Measurements from ENCODE around the gene ISM1. TPM values are rescaled to one million over a fixed set of nuclear protein-coding genes. Genes with fewer than 3 reads are reported as not detected.

The ISM1 gene
- polyA plus RNA-seq, 3 donors: not detected

- no peaks in the 10 kb centered on the region for H4K20me1 ChIP-seq (ENCODE audit: insufficient read depth, low read length)
- Mint-ChIP-seq H3K4me3 (no peak overlapping the region), H3K36me3 (no peaks in the 10 kb centered on the region), H3K9me3 (peaks cover 0 to 2% (median 0%) of the 10 kb centered on the region in 7 donors), H3K4me1 (no peaks in the 10 kb centered on the region), H3K27me3 (ENCODE audit: low read depth in 3 of 3) (peaks cover 0 to 6% (median 2%) of the 10 kb centered on the region in 3 donors), H3K27ac (no peak overlapping the region)
- no peak overlapping the region for H2AFZ ChIP-seq (ENCODE audit: insufficient read depth, low read depth, low read length, poor library complexity, severe bottlenecking)
- 92% methylated on average over 4 of the region's 9 CpGs for WGBS (ENCODE audit: insufficient coverage)
- H3K27me3 ChIP-seq (ENCODE audit: control insufficient read depth in 2 of 2, insufficient read depth in 2 of 2, low read length in 2 of 2): no peaks in the 10 kb centered on the region
- no peak overlapping the region for H3K27ac ChIP-seq (ENCODE audit: low read depth in 1 of 2, low read length in 2 of 2)
- H3K79me2 ChIP-seq (ENCODE audit: insufficient read depth, low read length): no peaks in the 10 kb centered on the region
- no peak overlapping the region for H3K4me2 ChIP-seq (replicated peaks; ENCODE audit: extremely low read depth, low read length, poor library complexity, severe bottlenecking)
- intact Hi-C loops (cut with micrococcal nuclease): no loop called here
- no peak overlapping the region for H3K4me3 ChIP-seq (replicated peaks in 1 of 3; ENCODE audit: low read depth in 2 of 3, low read length in 3 of 3)
- H3K4me1 ChIP-seq (ENCODE audit: control insufficient read depth in 1 of 2, insufficient read depth in 2 of 2, low read length in 2 of 2): no peaks in the 10 kb centered on the region
- no peaks in the 10 kb centered on the region for H3K36me3 ChIP-seq (replicated peaks in 1 of 2; ENCODE audit: control insufficient read depth in 1 of 2, insufficient read depth in 2 of 2, low read length in 2 of 2)
- DNase-seq: no peak
- H3K9me3 ChIP-seq (replicated peaks in 1 of 2; ENCODE audit: control insufficient read depth in 1 of 2, insufficient read depth in 1 of 2, low read length in 2 of 2): no peaks in the 10 kb centered on the region
- H3K9ac ChIP-seq (ENCODE audit: insufficient read depth, low read length, poor library complexity, severe bottlenecking): no peak overlapping the region
- peak; percentile 38 for TF ChIP-seq CTCF (IDR thresholded peaks at IDR 0.05)
These were observed 81.8 kb downstream of the ISM1 start for GRCh38 chr20:13302647-13303450.

- Mint-ChIP-seq H3K36me3 (no peaks in the 10 kb centered on the region), H3K9me3 (peaks cover 0 to 2% (median 0%) of the 10 kb centered on the region in 7 donors), H3K27me3 (ENCODE audit: low read depth in 3 of 3) (peaks cover 0 to 5% (median 0%) of the 10 kb centered on the region in 3 donors), H3K4me1 (no peaks in the 10 kb centered on the region), H3K4me3 (no peak overlapping the region), H3K27ac (no peak overlapping the region)
- H2AFZ ChIP-seq (ENCODE audit: insufficient read depth, low read depth, low read length, poor library complexity, severe bottlenecking): no peak overlapping the region
- intact Hi-C loops (cut with micrococcal nuclease): no loop called here
- H3K9me3 ChIP-seq (replicated peaks in 1 of 2; ENCODE audit: control insufficient read depth in 1 of 2, insufficient read depth in 1 of 2, low read length in 2 of 2): no peaks in the 10 kb centered on the region
- TF ChIP-seq CTCF (IDR thresholded peaks at IDR 0.05): no peak
- no peak for DNase-seq
- 100% methylated on average over 1 of the region's 6 CpGs for WGBS (ENCODE audit: insufficient coverage)
- no peaks in the 10 kb centered on the region for H3K27me3 ChIP-seq (ENCODE audit: control insufficient read depth in 2 of 2, insufficient read depth in 2 of 2, low read length in 2 of 2)
- H3K27ac ChIP-seq (ENCODE audit: low read depth in 1 of 2, low read length in 2 of 2): no peak overlapping the region
- H3K4me3 ChIP-seq (replicated peaks in 1 of 3; ENCODE audit: low read depth in 2 of 3, low read length in 3 of 3): no peak overlapping the region
- no peak overlapping the region for H3K4me2 ChIP-seq (replicated peaks; ENCODE audit: extremely low read depth, low read length, poor library complexity, severe bottlenecking)
- no peaks in the 10 kb centered on the region for H3K36me3 ChIP-seq (replicated peaks in 1 of 2; ENCODE audit: control insufficient read depth in 1 of 2, insufficient read depth in 2 of 2, low read length in 2 of 2)
- H3K79me2 ChIP-seq (ENCODE audit: insufficient read depth, low read length): no peaks in the 10 kb centered on the region
- no peaks in the 10 kb centered on the region for H3K4me1 ChIP-seq (ENCODE audit: control insufficient read depth in 1 of 2, insufficient read depth in 2 of 2, low read length in 2 of 2)
- H4K20me1 ChIP-seq (ENCODE audit: insufficient read depth, low read length): no peaks in the 10 kb centered on the region
- H3K9ac ChIP-seq (ENCODE audit: insufficient read depth, low read length, poor library complexity, severe bottlenecking): no peak overlapping the region
These were observed 84.2 kb downstream of the ISM1 start for GRCh38 chr20:13305284-13305683.
